ENCODE measurements around the gene COMP.
"Not testable (repeated sequence)": the region's sequence is repeated elsewhere in the genome, so short reads cannot be mapped to it uniquely, and the experiment has no call there.

Gene COMP

DNA sequence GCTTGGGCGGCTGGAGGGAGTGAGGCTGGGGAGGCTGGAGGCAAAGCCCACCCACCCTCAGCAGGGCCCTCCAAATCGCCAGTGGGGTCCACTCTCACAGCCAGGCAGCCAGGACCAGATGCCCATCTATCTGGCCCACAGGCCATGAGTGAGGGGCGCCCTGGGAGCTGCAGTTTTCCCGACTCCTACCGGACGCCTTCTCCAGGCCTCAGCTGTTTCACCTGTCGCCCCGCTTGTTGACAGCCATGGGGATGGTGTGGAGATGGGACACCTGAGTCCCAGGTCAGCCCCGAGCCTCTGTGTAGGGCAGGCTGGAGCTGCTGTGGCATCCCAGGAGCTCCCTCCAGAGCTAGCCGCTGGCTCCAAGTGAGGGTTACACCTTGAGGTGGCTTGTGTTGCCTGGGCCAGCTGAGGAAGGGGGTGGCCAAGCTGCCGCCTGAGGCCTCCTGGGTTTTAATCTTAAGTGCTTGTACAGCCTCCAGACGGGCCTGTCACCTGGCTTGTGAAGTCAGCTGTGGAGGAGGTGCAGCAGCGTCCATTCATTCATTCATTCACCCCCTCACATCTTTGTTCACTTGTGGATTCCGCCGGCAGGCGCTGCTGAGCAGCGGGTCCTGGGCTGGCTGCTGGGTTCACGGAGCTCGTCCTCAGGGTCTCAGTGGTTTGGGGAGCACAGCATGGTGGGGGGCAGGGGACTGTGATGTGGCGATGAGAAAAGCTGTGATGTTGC, 52.0 kb downstream of the COMP start:
- Histone ChIP-seq H3K36me3 (ENCODE audit: control insufficient read depth in 5 of 5, insufficient read depth in 5 of 5, low read length in 5 of 5) (peaks cover 0 to 4% (median 0%) of the 10 kb centered on the region in 5 donors), H3K9ac (ENCODE audit: low read length in 5 of 5) (no peak overlapping the region), H3K4me1 (ENCODE audit: control insufficient read depth in 5 of 5, insufficient read depth in 5 of 5, low read length in 5 of 5) (peaks cover 0 to 12% (median 8%) of the 10 kb centered on the region in 5 donors), H3K27me3 (ENCODE audit: control insufficient read depth in 5 of 5, insufficient read depth in 4 of 5, low read length in 5 of 5) (no peaks in the 10 kb centered on the region), H3K4me3 (ENCODE audit: low read depth in 1 of 5, low read length in 5 of 5) (no peak overlapping the region), H3K9me3 (ENCODE audit: control insufficient read depth in 5 of 5, low read length in 5 of 5) (no peaks in the 10 kb centered on the region), H3K27ac (ENCODE audit: low read depth, low read length) (no peak overlapping the region)

DNA sequence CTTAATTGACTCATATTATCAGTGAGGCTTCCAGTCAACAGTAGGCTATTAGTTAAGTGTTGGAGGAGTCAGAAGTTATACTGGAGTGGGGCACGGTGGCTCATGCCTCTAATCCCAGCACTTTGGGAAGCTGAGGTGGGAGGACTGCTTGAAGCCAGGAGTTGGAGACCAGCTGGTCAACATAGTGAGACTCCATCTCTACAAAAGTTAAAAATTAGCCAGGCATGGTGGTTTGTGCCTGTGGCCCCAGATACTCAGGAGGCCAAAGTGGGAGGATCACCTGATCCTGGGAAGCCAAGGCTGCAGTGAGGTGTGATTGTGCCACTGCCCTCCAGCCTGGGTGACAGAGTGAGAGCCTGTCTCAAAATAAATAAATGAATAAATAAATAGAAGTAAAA, 53.2 kb downstream of the COMP start:
- H3K36me3 ChIP-seq (ENCODE audit: control insufficient read depth in 5 of 5, insufficient read depth in 5 of 5, low read length in 5 of 5): no peaks in the 10 kb centered on the region
- H3K9me3 ChIP-seq (ENCODE audit: control insufficient read depth in 5 of 5, low read length in 5 of 5): no peaks in the 10 kb centered on the region
- peaks cover 2 to 18% (median 13%) of the 10 kb centered on the region in 5 donors for H3K4me1 ChIP-seq (ENCODE audit: control insufficient read depth in 5 of 5, insufficient read depth in 5 of 5, low read length in 5 of 5)
- H3K27me3 ChIP-seq (ENCODE audit: control insufficient read depth in 5 of 5, insufficient read depth in 4 of 5, low read length in 5 of 5): no peaks in the 10 kb centered on the region
- H3K9ac ChIP-seq (ENCODE audit: low read length in 5 of 5): no peak overlapping the region
- no peak overlapping the region for H3K27ac ChIP-seq (ENCODE audit: low read depth, low read length)
- H3K4me3 ChIP-seq (ENCODE audit: low read depth in 1 of 5, low read length in 5 of 5): no peak overlapping the region

DNA sequence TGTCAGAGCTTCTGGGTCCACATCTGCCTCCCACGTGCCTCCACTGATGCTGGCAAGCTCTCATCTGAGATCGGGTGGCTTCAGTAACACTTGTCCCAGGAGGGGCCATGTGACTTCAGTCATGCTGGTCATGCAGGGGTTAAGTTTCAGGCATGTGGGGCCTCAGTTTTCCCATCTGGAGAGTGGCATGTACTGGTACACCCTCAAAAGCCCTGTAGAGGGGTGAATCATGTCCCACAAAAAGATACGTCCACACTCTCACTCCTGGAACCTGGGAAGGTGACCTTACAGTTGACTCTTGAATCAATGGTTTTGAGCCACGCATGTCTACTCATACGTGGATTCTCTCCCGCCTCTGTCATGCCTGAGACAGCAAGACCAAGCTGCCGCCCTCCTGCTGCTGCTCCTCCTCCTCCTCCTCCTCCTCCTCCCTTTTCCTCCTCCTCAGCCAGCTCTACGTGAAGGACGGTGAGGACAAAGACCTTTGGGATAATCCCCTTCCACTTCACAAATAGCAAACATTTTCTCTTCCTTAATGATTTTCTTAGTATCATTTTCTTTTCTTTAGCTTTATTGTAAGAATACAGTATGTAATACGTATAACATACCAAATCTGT, 53.7 kb downstream of the COMP start:
- Histone ChIP-seq H3K27ac (ENCODE audit: low read depth, low read length) (no peak overlapping the region), H3K4me3 (ENCODE audit: low read depth in 1 of 5, low read length in 5 of 5) (no peak overlapping the region), H3K36me3 (ENCODE audit: control insufficient read depth in 5 of 5, insufficient read depth in 5 of 5, low read length in 5 of 5) (no peaks in the 10 kb centered on the region), H3K9me3 (ENCODE audit: control insufficient read depth in 5 of 5, low read length in 5 of 5) (no peaks in the 10 kb centered on the region), H3K27me3 (ENCODE audit: control insufficient read depth in 5 of 5, insufficient read depth in 4 of 5, low read length in 5 of 5) (no peaks in the 10 kb centered on the region), H3K9ac (ENCODE audit: low read length in 5 of 5) (no peak overlapping the region), H3K4me1 (ENCODE audit: control insufficient read depth in 5 of 5, insufficient read depth in 5 of 5, low read length in 5 of 5) (peaks cover 2 to 19% (median 14%) of the 10 kb centered on the region in 5 donors)

DNA sequence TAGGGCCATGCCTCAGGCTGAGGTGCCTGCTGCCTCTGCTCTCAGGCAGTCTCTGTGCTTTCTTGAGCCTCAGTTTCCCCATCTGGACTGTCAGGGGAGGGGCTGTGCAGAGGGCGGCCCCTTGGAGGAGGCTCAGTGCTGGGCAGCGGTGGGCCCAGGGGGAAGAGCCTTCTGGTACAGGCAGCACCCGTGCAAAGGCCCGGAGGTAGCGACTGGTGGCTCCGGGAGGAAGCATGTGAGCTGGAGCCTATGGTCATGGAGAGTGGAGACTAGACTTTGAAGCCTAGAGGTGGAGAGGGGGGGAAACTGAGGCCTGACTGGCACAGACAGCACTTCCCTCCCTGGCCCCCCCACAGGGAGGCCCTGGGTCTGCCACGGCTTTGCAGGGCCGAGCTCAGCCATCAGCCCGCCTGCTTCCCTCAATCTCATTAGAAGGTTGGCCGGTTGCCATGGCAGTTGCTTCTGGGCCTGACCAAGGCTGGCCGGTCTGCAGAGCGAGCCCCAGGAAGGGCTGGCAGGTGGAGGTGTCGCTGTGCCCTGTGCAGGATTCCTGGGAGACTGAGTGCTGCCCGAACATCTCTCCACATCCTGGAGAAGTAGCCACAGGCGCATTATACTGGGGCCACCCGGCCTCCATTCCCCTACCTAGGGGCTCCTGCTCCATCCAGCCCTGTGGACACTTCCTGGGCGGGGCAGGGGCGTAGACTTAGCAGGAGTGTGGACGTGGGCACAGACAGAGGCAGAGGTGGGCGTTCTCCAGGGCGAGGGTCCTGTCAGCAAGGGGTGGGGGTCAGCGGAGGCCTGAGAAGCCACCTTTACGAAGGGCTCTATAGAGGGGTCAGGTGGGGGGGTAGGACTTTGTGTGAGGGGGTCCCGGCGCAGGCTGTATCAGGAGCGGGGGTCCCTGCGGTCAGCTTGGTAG, 54.4 kb downstream of the COMP start:
- no peaks in the 10 kb centered on the region for H3K9me3 ChIP-seq (ENCODE audit: control insufficient read depth in 5 of 5, low read length in 5 of 5)
- no peaks in the 10 kb centered on the region for H3K27me3 ChIP-seq (ENCODE audit: control insufficient read depth in 5 of 5, insufficient read depth in 4 of 5, low read length in 5 of 5)
- no peak overlapping the region for H3K27ac ChIP-seq (ENCODE audit: low read depth, low read length)
- no peak overlapping the region for H3K4me3 ChIP-seq (ENCODE audit: low read depth in 1 of 5, low read length in 5 of 5)
- H3K36me3 ChIP-seq (ENCODE audit: control insufficient read depth in 5 of 5, insufficient read depth in 5 of 5, low read length in 5 of 5): peaks cover 0 to under 1% (median 0%) of the 10 kb centered on the region in 5 donors
- H3K4me1 ChIP-seq (ENCODE audit: control insufficient read depth in 5 of 5, insufficient read depth in 5 of 5, low read length in 5 of 5): peaks cover 2 to 19% (median 9%) of the 10 kb centered on the region in 5 donors
- no peak overlapping the region for H3K9ac ChIP-seq (ENCODE audit: low read length in 5 of 5)

DNA sequence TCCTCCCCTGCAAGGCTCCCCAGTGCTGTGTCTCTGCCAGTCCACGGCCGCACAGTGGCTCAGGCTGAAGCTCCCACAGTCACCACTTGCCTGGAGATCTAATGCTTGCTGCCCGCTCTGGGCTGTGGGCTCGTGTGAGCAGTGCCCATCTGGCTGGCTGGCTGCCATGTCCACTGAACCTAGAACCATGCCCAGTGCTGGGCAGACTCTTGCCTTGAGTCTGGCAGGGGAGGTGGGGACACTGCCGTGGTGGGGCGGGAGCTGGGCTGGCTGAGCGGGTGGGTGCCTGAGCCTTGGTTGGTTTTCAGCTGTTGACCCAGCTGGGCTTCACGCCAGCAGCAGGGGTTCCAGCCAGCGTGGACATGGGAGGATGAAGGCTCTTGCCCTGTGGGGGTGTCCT, 55.4 kb downstream of the COMP start:
- H3K36me3 ChIP-seq (ENCODE audit: control insufficient read depth in 5 of 5, insufficient read depth in 5 of 5, low read length in 5 of 5): peaks cover 0 to 4% (median 0%) of the 10 kb centered on the region in 5 donors
- no peak overlapping the region for H3K4me3 ChIP-seq (ENCODE audit: low read depth in 1 of 5, low read length in 5 of 5)
- no peak overlapping the region for H3K27ac ChIP-seq (ENCODE audit: low read depth, low read length)
- no peaks in the 10 kb centered on the region for H3K27me3 ChIP-seq (ENCODE audit: control insufficient read depth in 5 of 5, insufficient read depth in 4 of 5, low read length in 5 of 5)
- H3K4me1 ChIP-seq (ENCODE audit: control insufficient read depth in 5 of 5, insufficient read depth in 5 of 5, low read length in 5 of 5): peaks cover 0 to 12% (median 9%) of the 10 kb centered on the region in 5 donors
- no peak overlapping the region for H3K9ac ChIP-seq (ENCODE audit: low read length in 5 of 5)
- no peaks in the 10 kb centered on the region for H3K9me3 ChIP-seq (ENCODE audit: control insufficient read depth in 5 of 5, low read length in 5 of 5)

DNA sequence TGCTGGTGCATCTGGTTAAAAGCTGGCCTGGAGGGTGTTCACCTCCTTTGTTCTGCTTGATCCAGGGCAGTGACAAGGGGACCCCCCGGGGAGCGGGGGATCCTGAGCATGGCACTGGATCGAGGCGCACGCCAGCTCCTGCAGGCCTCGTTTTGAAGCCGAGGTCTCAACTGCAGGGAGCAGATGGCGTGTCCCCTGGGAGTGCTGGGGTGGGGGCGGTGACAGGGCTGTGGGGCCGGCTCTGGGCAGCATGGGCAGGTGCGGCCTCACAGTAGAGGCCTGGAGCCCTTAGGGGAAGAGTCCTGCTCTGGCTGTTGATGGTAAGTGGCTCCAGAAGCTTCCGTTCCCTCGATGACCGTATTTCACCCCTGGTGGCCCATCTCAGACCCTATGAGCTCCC, 55.8 kb downstream of the COMP start:
- Histone ChIP-seq H3K4me3 (ENCODE audit: low read depth in 1 of 5, low read length in 5 of 5) (no peak overlapping the region), H3K27me3 (ENCODE audit: control insufficient read depth in 5 of 5, insufficient read depth in 4 of 5, low read length in 5 of 5) (no peaks in the 10 kb centered on the region), H3K9ac (ENCODE audit: low read length in 5 of 5) (no peak overlapping the region), H3K27ac (ENCODE audit: low read depth, low read length) (no peak overlapping the region), H3K9me3 (ENCODE audit: control insufficient read depth in 5 of 5, low read length in 5 of 5) (no peaks in the 10 kb centered on the region), H3K36me3 (ENCODE audit: control insufficient read depth in 5 of 5, insufficient read depth in 5 of 5, low read length in 5 of 5) (peaks cover 0 to 4% (median 0%) of the 10 kb centered on the region in 5 donors), H3K4me1 (ENCODE audit: control insufficient read depth in 5 of 5, insufficient read depth in 5 of 5, low read length in 5 of 5) (peaks cover 0 to 12% (median 9%) of the 10 kb centered on the region in 5 donors)

DNA sequence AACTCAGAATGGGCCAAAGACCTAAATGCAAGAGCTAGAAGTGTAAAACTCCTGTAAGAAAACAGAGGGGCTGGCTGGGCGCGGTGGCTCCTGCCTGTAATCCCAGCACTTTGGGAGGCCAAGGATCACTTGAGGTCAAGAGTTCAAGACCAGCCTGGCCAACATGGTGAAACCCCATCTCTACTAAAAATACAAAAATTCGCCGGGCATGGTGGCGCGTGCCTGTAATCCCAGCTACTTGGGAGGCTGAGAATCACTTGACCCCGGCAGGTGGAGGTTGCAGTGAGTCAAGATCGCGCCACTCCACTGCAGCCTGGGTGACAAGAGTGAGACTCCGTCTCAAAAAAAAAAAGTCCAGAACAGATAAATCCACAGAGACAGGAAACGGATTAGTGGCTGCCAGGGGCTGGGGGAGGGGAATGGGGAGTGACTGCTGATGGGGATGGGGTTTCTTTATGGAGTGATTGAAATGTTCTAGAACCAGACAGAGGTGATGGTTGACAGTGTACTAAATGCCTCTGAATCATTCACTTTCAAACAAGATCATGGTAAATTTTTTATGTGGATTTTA, 57.3 kb downstream of the COMP start:
- not testable (repeated sequence) for H3K27me3 ChIP-seq (ENCODE audit: control insufficient read depth in 5 of 5, insufficient read depth in 4 of 5, low read length in 5 of 5); H3K9ac ChIP-seq (ENCODE audit: low read length in 5 of 5); H3K4me3 ChIP-seq (ENCODE audit: low read depth in 1 of 5, low read length in 5 of 5); H3K36me3 ChIP-seq (ENCODE audit: control insufficient read depth in 5 of 5, insufficient read depth in 5 of 5, low read length in 5 of 5); H3K9me3 ChIP-seq (ENCODE audit: control insufficient read depth in 5 of 5, low read length in 5 of 5); H3K27ac ChIP-seq (ENCODE audit: low read depth, low read length)
- peaks cover 0 to 12% (median 9%) of the 10 kb centered on the region in 5 donors for H3K4me1 ChIP-seq (ENCODE audit: control insufficient read depth in 5 of 5, insufficient read depth in 5 of 5, low read length in 5 of 5)

DNA sequence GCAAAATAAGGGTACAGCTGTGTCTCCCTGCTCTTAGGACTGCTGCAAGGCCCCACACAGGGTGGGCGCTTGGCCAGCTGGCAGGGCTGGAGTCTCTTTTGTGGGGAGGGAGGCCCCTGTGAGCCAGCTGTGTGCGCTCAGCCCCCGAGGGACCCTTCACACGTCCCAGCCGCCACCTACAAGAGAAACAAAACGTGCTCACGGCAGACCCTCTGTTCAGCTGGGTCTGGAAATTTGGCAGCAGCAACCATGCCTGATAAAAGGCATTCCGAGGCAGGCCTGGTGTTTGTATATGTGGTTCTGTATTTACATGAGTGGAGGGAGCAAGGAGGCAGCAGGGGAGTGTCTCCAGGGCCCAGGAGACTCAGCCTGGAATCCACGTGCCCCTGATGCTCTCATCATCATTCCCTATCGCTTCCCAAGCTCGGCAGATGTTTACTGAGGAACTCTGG, 57.9 kb downstream of the COMP start:
- Histone ChIP-seq H3K36me3 (ENCODE audit: control insufficient read depth in 5 of 5, insufficient read depth in 5 of 5, low read length in 5 of 5) (peaks cover 0 to 6% (median 0%) of the 10 kb centered on the region in 5 donors), H3K9me3 (ENCODE audit: control insufficient read depth in 5 of 5, low read length in 5 of 5) (no peaks in the 10 kb centered on the region), H3K4me1 (ENCODE audit: control insufficient read depth in 5 of 5, insufficient read depth in 5 of 5, low read length in 5 of 5) (peaks cover 0 to 12% (median 9%) of the 10 kb centered on the region in 5 donors), H3K27me3 (ENCODE audit: control insufficient read depth in 5 of 5, insufficient read depth in 4 of 5, low read length in 5 of 5) (no peaks in the 10 kb centered on the region), H3K9ac (ENCODE audit: low read length in 5 of 5) (no peak overlapping the region), H3K4me3 (ENCODE audit: low read depth in 1 of 5, low read length in 5 of 5) (no peak overlapping the region), H3K27ac (ENCODE audit: low read depth, low read length) (no peak overlapping the region)

All from subcutaneous abdominal adipose tissue (tissue), 5 donors.